K562 (cell line): ENCODE data around the gene SYMPK. TPM values are rescaled to one million over a fixed set of nuclear protein-coding genes. Genes with fewer than 3 reads are reported as not detected.

Experiments
- ATAC-seq: fragments of 200-7000 bp; cut with Tn5 transposase; 3 replicates; pipeline ENCODE4 v1.9.1; 2020; ENCODE audit warnings: moderate library complexity
- BruUV-seq: library from RNA; stranded (reverse); fragments of 400-500 nt; replicated peaks from 2 replicates; lab custom pipeline; 2021; lab: Mats Ljungman, UMichigan
- CTCF ChIA-PET: fragments of 300-600 bp; formaldehyde crosslinking; extraction: SDS; loops from one replicate; lab custom pipeline; 2021; ENCODE audit warnings: low intra/inter-chr PET ratio; lab: Yijun Ruan, JAX
- POLR2A ChIA-PET: fragments of 300-600, 350-650 bp; sonication (Branson Sonifier 250); formaldehyde crosslinking; extraction: SDS; loops from one replicate; lab custom pipeline; 2021; ENCODE audit warnings: antibody characterized with exemption, inconsistent platforms; lab: Yijun Ruan, JAX
- DNase-seq, 4 experiments: peaks; one replicate each; pipeline versions ENCODE4 v3.0.0 to v3.0.0-alpha.2; 2011 to 2018; ENCODE audit warnings: low spot score in 3 of 4, mixed read lengths in 3 of 4; ENCODE audit errors: extremely low read depth in 1 of 4
- FAIRE-seq: peaks from 2 replicates; lab custom pipeline; 2011; peaks lifted over from hg19 to GRCh38; lab: Jason Lieb, UNC
- H2AFZ ChIP-seq: 2 replicates; pipeline ENCODE4 v1.6.0; 2011; ENCODE audit warnings: low read depth, low read length, control low read depth, inconsistent platforms
- H3K27ac ChIP-seq: fragments of 200-600 bp; 3 replicates; pipeline ENCODE4 v1.8.0; 2011; ENCODE audit warnings: low read depth, mild to moderate bottlenecking, control low read depth, inconsistent platforms, low read length, moderate library complexity, mixed read lengths; ENCODE audit errors: extremely low read depth
- H3K27me3 ChIP-seq, 2 experiments: fragments of 300-600 bp in 1 of 2; 2 replicates in 1 of 2; 3 replicates in 1 of 2; pipeline versions ENCODE4 v1.6.0 to v1.8.0; 2011; ENCODE audit warnings: inconsistent platforms in 2 of 2, low read length in 2 of 2, mild to moderate bottlenecking in 1 of 2, mixed read lengths in 1 of 2, moderate library complexity in 1 of 2; ENCODE audit not compliant: control insufficient read depth in 2 of 2, insufficient read depth in 2 of 2
- H3K36me3 ChIP-seq: fragments of 300-600 bp; 3 replicates; pipeline ENCODE4 v1.8.0; 2011; ENCODE audit warnings: mild to moderate bottlenecking, low read length, inconsistent platforms; ENCODE audit not compliant: control insufficient read depth, insufficient read depth
- H3K4me1 ChIP-seq, 2 experiments: fragments of 200-600 bp in 1 of 2; replicated peaks in 1 of 2; 2 replicates in 1 of 2; 3 replicates in 1 of 2; pipeline versions ENCODE4 v1.5.1 to v1.8.0; 2011; ENCODE audit warnings: inconsistent platforms in 2 of 2, low read length in 2 of 2, mild to moderate bottlenecking in 1 of 2, mixed read lengths in 1 of 2, moderate library complexity in 1 of 2; ENCODE audit not compliant: control insufficient read depth in 2 of 2, insufficient read depth in 2 of 2
- H3K4me2 ChIP-seq: 2 replicates; pipeline ENCODE4 v1.6.1; 2011; ENCODE audit warnings: low read length, control low read depth, inconsistent platforms, mixed read lengths; ENCODE audit not compliant: insufficient read depth
- H3K4me3 ChIP-seq: fragments of 200-600 bp; sonication (generic), shearing (Covaris generic); 2 replicates; pipeline ENCODE4 v1.5.1; 2016; ENCODE audit warnings: control low read depth, inconsistent platforms
- H3K79me2 ChIP-seq: fragments of 200-600 bp; 3 replicates; pipeline ENCODE4 v1.8.0; 2011; ENCODE audit warnings: low read length, inconsistent platforms; ENCODE audit not compliant: control insufficient read depth, insufficient read depth
- H3K9ac ChIP-seq, 2 experiments: 2 replicates each; pipeline versions ENCODE4 v1.6.0 to v1.6.1; 2011; ENCODE audit warnings: low read depth in 2 of 2, low read length in 2 of 2, control low read depth in 1 of 2, inconsistent platforms in 1 of 2, mild to moderate bottlenecking in 1 of 2, mixed read lengths in 1 of 2; ENCODE audit not compliant: insufficient read depth in 1 of 2
- H3K9me1 ChIP-seq: one replicate; pipeline ENCODE4 v1.6.0; 2011; ENCODE audit warnings: inconsistent platforms, mild to moderate bottlenecking, low read length, moderate library complexity; ENCODE audit not compliant: control insufficient read depth, insufficient read depth
- H3K9me3 ChIP-seq: replicated peaks from 2 replicates; pipeline ENCODE4 v1.5.1; 2011; ENCODE audit warnings: low read depth, low read length, inconsistent platforms; ENCODE audit not compliant: control insufficient read depth, insufficient read depth
- H4K20me1 ChIP-seq: replicated peaks from 2 replicates; pipeline ENCODE4 v1.6.1; 2011; ENCODE audit warnings: low read length, inconsistent platforms, mixed read lengths; ENCODE audit not compliant: control insufficient read depth, insufficient read depth
- CCNT2 ChIP-seq: IDR thresholded peaks from 2 replicates; pipeline ENCODE4 v1.6.1; 2011; ENCODE audit warnings: borderline replicate concordance, low read depth, mild to moderate bottlenecking, moderate library complexity, mixed read lengths, low read length; ENCODE audit not compliant: insufficient read length; ENCODE audit errors: extremely low read depth
- CEBPG ChIP-seq, 3 experiments: fragments of 200-800 bp in 1 of 3; sonication (Bioruptor generic) in 1 of 3; sonication (generic) in 1 of 3; formaldehyde crosslinking in 1 of 3; IDR thresholded peaks in 2 of 3; conservative IDR thresholded peaks in 1 of 3; 2 replicates each; pipeline versions ENCODE4 v1.6.1 to v1.8.0; 2016 to 2022; ENCODE audit warnings: missing compliant biosample characterization in 2 of 3, missing genetic modification characterization in 2 of 3, mild to moderate bottlenecking in 1 of 3, missing genetic modification reagents in 1 of 3
- CTBP1 ChIP-seq: fragments of 450-650 bp; IDR thresholded peaks from 2 replicates; pipeline ENCODE4 v1.6.1; 2016; ENCODE audit warnings: borderline replicate concordance
- ELF2 ChIP-seq: fragments of 250-450 bp; sonication (Bioruptor Pico); IDR thresholded peaks from 2 replicates; pipeline ENCODE4 v1.5.0; 2021; ENCODE audit warnings: mild to moderate bottlenecking
- HDGF ChIP-seq: fragments of 450-650 bp; IDR thresholded peaks from 2 replicates; pipeline ENCODE4 v1.6.1; 2016
- KAT7 ChIP-seq: sonication (generic); formaldehyde crosslinking; IDR thresholded peaks from 2 replicates; pipeline ENCODE4 v1.8.0; 2022; ENCODE audit warnings: missing genetic modification reagents, mild to moderate bottlenecking, borderline replicate concordance
- NCOA2 ChIP-seq, 2 experiments: fragments of 450-650 bp; IDR thresholded peaks; 2 replicates each; pipeline ENCODE4 v1.6.1; 2018; ENCODE audit warnings: mild to moderate bottlenecking in 2 of 2, moderate library complexity in 1 of 2; ENCODE audit not compliant: partially characterized antibody in 2 of 2
- NR2C2 ChIP-seq, 2 experiments: fragments of 200-800 bp in 1 of 2; sonication (Bioruptor generic) in 1 of 2; sonication (generic) in 1 of 2; formaldehyde crosslinking in 1 of 2; IDR thresholded peaks; 2 replicates each; pipeline versions ENCODE4 v1.6.1 to v1.8.0; 2016 to 2022; ENCODE audit warnings: mild to moderate bottlenecking in 1 of 2, missing compliant biosample characterization in 1 of 2, missing genetic modification characterization in 1 of 2, missing genetic modification reagents in 1 of 2
- NRF1 ChIP-seq, 2 experiments: fragments of 450-650 bp; IDR thresholded peaks in 1 of 2; conservative IDR thresholded peaks in 1 of 2; 2 replicates each; pipeline ENCODE4 v1.6.1; 2014; ENCODE audit warnings: mild to moderate bottlenecking in 2 of 2
- PRDM10 ChIP-seq: fragments of 450-650 bp; IDR thresholded peaks from 2 replicates; pipeline ENCODE4 v1.6.1; 2018; ENCODE audit not compliant: partially characterized antibody
- ZBTB7A ChIP-seq: IDR thresholded peaks from 2 replicates; pipeline ENCODE4 v1.6.1; 2011; ENCODE audit warnings: low read depth, mild to moderate bottlenecking, low read length, moderate library complexity, borderline replicate concordance; ENCODE audit not compliant: control insufficient read depth
- ZNF444 ChIP-seq: fragments of 250-450 bp; sonication (Bioruptor Pico); IDR thresholded peaks from 2 replicates; pipeline ENCODE4 v1.4.0; 2020; ENCODE audit warnings: mild to moderate bottlenecking, moderate library complexity
- WGBS: fragments of 100-300 bp; shearing (Covaris generic); methylation state at CpG from one replicate; pipeline ENCODE4 v1.1.6; 2016; ENCODE audit warnings: low coverage, mixed read lengths; ENCODE audit not compliant: insufficient coverage; ENCODE audit errors: missing lambda C conversion rate; 5-methylcytosine and 5-hydroxymethylcytosine counted together
- in situ Hi-C: fragments of 300-500 bp; cut with MboI; formaldehyde crosslinking; loops from 4 replicates; pipeline ENCODE4 v1.15.0; 2018; ENCODE audit warnings: inconsistent platforms, mixed read lengths
- intact Hi-C: fragments of 100-400 bp; cut with micrococcal nuclease; formaldehyde crosslinking; loops from 2 replicates; pipeline ENCODE4 v1.14.2; 2022
- polyA plus RNA-seq, 8 experiments: library from polyadenylated mRNA; depleted of rRNA in 4 of 8; stranded (reverse) in 5 of 8; unstranded in 3 of 8; fragments of >200 nt; fragmentation: Nextera tagmentation in 2 of 8; fragmentation: Illumina TruSeq in 1 of 8; extraction: Ambion mirVana in 2 of 8; extraction: Trizol in 1 of 8; gene quantifications; 2 replicates each; pipeline versions ENCODE4 v1.2.1 to v1.2.3, GENCODE V29; 2011 to 2014; ENCODE audit warnings: inconsistent platforms in 1 of 8, missing spikeins in 1 of 8
- total RNA-seq, 7 experiments: library from RNA; depleted of rRNA in 6 of 7; stranded (reverse); fragments of >200 nt in 6 of 7; fragmentation: Illumina TruSeq in 2 of 7; extraction: Trizol in 2 of 7; gene quantifications; 2 replicates each; pipeline versions ENCODE4 v1.2.1 to v1.2.3, GENCODE V29; 2011 to 2021; ENCODE audit warnings: low replicate concordance in 1 of 7
- TF ChIP-seq, protein P1 (sequence below), 3 experiments: fragments of 200-800 bp in 1 of 3; sonication (Bioruptor generic) in 1 of 3; sonication (generic) in 1 of 3; formaldehyde crosslinking in 1 of 3; IDR thresholded peaks; 2 replicates each; pipeline versions ENCODE4 v1.6.1 to v1.8.0; 2016 to 2022; ENCODE audit warnings: mild to moderate bottlenecking in 2 of 3, missing compliant biosample characterization in 2 of 3, missing genetic modification characterization in 2 of 3, missing genetic modification reagents in 1 of 3

The SYMPK gene
- total and polyA plus RNA-seq, 9 of the 15 experiments (the other 6 are each of a cell fraction or from before 2014, with no cell fraction given), result 0.73 to 95.5 (median 58.4) TPM

- peak; percentile 82 for ATAC-seq
- H2AFZ ChIP-seq, result no peak overlapping the region
- TF ChIP-seq NR2C2 (CRISPR knock-in tag; IDR thresholded peaks at IDR 0.05) (no peak), NR2C2 (tag; IDR thresholded peaks at IDR 0.05) (no peak), ELF2 (CRISPR knock-in tag) (no peak), NCOA2 (IDR thresholded peaks at IDR 0.05; ENCODE audit: partially characterized antibody in 2 of 2) (no peak), KAT7 (no peak), PRDM10 (no peak), CEBPG (CRISPR knock-in tag; IDR thresholded peaks at IDR 0.05) (no peak), CEBPG (tag; conservative IDR thresholded peaks at IDR 0.05 in 1 of 2, IDR thresholded peaks at IDR 0.05 in 1 of 2) (0 out of 4 replicates have a peak, but pooled peaks of 1 of the 2 experiments have one; percentile 45), ZNF444 (no peak), NRF1 (conservative IDR thresholded peaks at IDR 0.05 in 1 of 2, IDR thresholded peaks at IDR 0.05 in 1 of 2) (peak in 1 of 2 experiments; percentile 38; a peak in 1 of 4 replicates), CTBP1 (0 out of 2 replicates have a peak, but pooled peaks have one; percentile 25), CCNT2 (no peak), HDGF (no peak), ZBTB7A (peak; percentile 78)
- TF ChIP-seq, protein P1, sequence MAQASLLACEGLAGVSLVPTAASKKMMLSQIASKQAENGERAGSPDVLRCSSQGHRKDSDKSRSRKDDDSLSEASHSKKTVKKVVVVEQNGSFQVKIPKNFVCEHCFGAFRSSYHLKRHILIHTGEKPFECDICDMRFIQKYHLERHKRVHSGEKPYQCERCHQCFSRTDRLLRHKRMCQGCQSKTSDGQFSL (CRISPR knock-in tag; IDR thresholded peaks at IDR 0.05), result 0 out of 2 replicates have a peak, but pooled peaks have one; percentile 10
- TF ChIP-seq, protein P1 (tag; IDR thresholded peaks at IDR 0.05), result no peak
Observed at GRCh38 chr19:45798995-45799517, 63.9 kb downstream of the SYMPK start.

More at GRCh38 chr19:45798995-45799517, 63.9 kb downstream of the SYMPK start:
- ChIA-PET POLR2A (interaction anchor here (0.5 to 1.7 kb wide), 6 partner anchors 11 to 303 kb away, joined by 3 to 7 read pairs (median 3); partner anchors contain the start of gene SIX5), CTCF (interaction anchor here (0.6 to 2.7 kb wide), 2 partner anchors 9 to 29 kb away, joined by 3 to 22 read pairs; partner anchors contain the start of gene SIX5)
- Histone ChIP-seq H3K4me2 (no peak overlapping the region), H3K27ac (no peak overlapping the region), H3K9ac (peak overlapping the region in 1 of 2 experiments; percentile 36; a peak in 1 of 4 replicates), H3K9me1 (no peaks in the 10 kb centered on the region), H3K27me3 (no peaks in the 10 kb centered on the region), H3K4me3 (no peak overlapping the region), H3K9me3 (no peaks in the 10 kb centered on the region), H4K20me1 (no peaks in the 10 kb centered on the region), H3K36me3 (no peaks in the 10 kb centered on the region), H3K79me2 (no peaks in the 10 kb centered on the region), H3K4me1 (peaks cover 9 to 15% of the 10 kb centered on the region in 2 experiments; a peak in 3 of 5 replicates)
- intact Hi-C loops (loop anchor here (1.0 kb wide), 1 partner anchor 29 kb away; no protein-coding TSS in a partner anchor), in situ Hi-C loops (no loop called here)
- FAIRE-seq, result peak; percentile 93
- WGBS, result 5% methylated on average over 10 of the region's 10 CpGs
- peak; percentile 72 to 80 (median 76) for DNase-seq
- no TSS peak for BruUV-seq
